ENCODE measurements around the gene GJB3. TPM values are rescaled to one million over a fixed set of nuclear protein-coding genes. Genes with fewer than 3 reads are reported as not detected.
A peak's percentile ranks its signal among the peaks of the same experiment; 100 is the strongest.
"Not testable (repeated sequence)": the region's sequence is repeated elsewhere in the genome, so short reads cannot be mapped to it uniquely, and the experiment has no call there.

Gene GJB3
- total RNA-seq, 2 experiments from 2014 or later, result not detected

DNA sequence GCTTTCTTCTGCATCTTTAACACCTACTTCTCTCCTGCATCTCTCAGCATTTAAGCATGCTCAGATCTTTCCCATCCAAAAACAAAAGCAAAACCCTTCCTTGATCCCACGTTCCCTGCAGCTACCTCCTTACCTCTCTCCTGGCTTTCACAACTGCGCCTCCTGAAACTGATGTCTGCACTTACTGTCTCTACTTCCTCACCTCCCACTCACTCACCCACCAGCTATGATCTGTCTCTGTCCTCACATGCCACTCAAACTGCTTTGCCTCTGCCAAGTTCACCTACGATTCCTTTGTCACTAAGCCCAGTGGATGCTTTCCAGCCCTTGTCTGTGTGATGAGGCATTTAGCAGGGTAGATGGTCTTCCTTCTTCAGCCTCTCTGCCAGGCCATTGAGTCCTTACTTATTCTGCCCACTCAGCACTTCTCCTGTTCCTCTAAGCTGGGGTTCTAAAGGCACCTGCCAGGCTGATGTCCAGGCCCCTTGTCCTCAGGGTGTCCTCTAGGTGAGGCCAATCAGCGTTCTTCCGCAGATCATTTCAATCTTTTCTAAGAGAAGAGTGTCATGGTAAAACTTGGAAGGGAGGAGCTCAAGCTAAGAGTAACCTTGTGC, 10.0 kb upstream of the GJB3 start:
- DNase-seq (no peak), ATAC-seq (ENCODE audit: low read depth) (no peak)
- Mint-ChIP-seq H3K4me1 (no peaks in the 10 kb centered on the region), H3K36me3 (no peaks in the 10 kb centered on the region), H3K27me3 (no peaks in the 10 kb centered on the region), H3K27ac (no peak overlapping the region), H3K4me3 (no peak overlapping the region), H3K9me3 (no peaks in the 10 kb centered on the region)
- POLR2A ChIA-PET, result no interaction called here

DNA sequence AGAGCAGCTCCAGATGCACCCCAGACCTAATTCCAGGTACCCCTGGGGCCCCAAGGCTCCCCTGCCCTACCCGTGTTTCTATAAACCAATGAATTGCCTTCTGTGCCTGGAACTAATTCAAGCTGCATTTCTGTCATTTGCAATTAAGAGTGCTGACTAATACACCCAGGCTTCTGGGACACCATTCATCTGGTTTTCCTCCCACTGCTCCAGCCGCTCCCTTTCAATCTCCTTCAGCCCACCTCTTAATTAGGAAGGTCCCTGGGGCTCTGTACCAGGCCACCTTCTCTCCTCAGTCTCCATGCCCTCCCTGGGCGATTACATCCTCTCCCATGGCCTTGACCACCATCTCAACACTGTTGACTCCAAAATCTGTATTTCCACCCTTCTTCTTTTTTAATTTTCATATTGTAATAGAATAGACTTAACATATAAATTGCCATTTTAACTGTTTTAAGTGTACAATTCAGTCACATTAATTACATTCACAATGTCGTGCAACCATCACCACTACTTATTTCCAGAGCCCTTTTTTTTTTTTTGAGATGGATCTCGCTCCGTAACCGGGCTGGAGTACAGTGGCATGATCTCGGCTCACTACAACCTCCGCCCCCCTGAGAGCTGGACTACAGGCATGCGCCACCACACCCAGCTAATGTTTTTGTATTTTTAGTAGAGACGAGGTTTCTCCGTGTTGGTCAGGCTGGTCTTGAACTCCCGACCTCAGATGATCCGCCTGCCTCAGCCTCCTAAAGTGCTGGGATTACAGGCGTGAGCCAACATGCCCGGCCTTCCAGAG, 9.2 kb upstream of the GJB3 start:
- POLR2A ChIA-PET, result no interaction called here
- Mint-ChIP-seq H3K27ac (no peak overlapping the region), H3K4me1 (no peaks in the 10 kb centered on the region), H3K9me3 (no peaks in the 10 kb centered on the region), H3K27me3 (no peaks in the 10 kb centered on the region), H3K36me3 (no peaks in the 10 kb centered on the region), H3K4me3 (no peak overlapping the region)
- DNase-seq (no peak), ATAC-seq (ENCODE audit: low read depth) (no peak)

DNA sequence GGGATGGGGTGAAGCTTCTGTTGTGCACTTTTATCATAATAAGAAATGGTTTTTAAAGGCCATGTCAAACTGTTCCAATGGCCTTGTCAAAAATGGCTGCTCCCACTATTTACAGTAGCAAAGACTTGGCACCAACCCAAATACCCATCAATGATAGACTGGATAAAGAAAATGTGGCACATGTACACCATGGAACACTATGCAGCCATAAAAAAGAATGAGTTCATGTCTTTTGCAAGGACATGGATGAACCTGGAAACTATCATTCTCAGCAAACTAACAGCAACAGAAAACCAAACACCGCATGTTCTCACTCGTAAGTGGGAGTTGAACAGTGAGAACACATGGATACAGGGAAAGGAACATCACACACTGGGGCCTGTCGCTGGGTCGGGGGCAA, 7.9 kb upstream of the GJB3 start:
- H3K36me3 Mint-ChIP-seq; H3K27me3 Mint-ChIP-seq; H3K9me3 Mint-ChIP-seq; H3K4me3 Mint-ChIP-seq; H3K4me1 Mint-ChIP-seq; ATAC-seq (ENCODE audit: low read depth); POLR2A ChIA-PET; DNase-seq; H3K27ac Mint-ChIP-seq: not testable (repeated sequence)

DNA sequence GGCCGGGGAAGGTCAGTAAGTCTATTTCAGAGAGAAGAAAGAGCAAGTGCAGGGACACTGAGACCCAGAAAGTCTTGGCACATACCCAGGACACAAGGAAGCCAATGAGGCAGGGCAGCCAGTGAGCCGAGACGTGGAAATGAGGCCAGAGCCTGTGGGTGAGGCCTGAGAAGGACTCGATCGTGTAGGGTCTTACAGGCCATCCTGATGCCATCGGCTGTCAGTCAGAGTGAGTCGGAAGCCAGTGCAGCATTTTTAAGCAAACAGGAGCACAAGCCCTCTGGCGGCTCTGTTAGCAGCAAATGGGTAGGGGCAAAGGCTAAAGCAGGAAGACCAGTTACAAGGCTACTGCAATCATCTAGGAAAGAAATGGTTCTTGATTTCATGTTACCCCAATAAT, 6.1 kb upstream of the GJB3 start:
- Mint-ChIP-seq H3K27me3 (peaks cover 15% of the 10 kb centered on the region), H3K27ac (no peak overlapping the region), H3K4me1 (no peaks in the 10 kb centered on the region), H3K36me3 (no peaks in the 10 kb centered on the region), H3K9me3 (no peaks in the 10 kb centered on the region), H3K4me3 (no peak overlapping the region)
- POLR2A ChIA-PET, result no interaction called here
- no peak for ATAC-seq (ENCODE audit: low read depth)
- no peak for DNase-seq

DNA sequence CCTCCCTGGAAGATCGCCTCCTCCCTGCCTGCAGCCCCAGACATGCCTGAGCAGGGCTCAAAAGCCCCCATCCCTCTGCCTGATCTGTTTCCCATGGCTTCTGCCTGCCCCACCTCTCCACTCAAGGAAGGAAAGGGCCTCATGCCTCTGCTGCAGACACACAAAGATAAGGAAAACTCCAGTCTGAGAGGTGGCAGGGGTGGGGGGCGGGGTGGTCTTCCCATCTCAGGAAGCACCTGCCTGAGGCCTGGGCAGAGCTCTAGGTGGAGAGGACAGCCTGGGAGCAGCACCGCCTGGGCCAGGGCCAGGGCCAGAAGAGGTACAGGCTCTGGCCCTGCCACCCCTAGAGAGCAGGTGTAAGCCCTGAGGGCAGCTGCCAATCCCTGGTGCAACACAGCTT, 4.1 kb upstream of the GJB3 start:
- Mint-ChIP-seq H3K27me3 (peaks cover 24% of the 10 kb centered on the region), H3K9me3 (no peaks in the 10 kb centered on the region), H3K4me1 (no peaks in the 10 kb centered on the region), H3K27ac (no peak overlapping the region), H3K36me3 (no peaks in the 10 kb centered on the region), H3K4me3 (no peak overlapping the region)
- POLR2A ChIA-PET, result no interaction called here
- DNase-seq, result no peak
- no peak for ATAC-seq (ENCODE audit: low read depth)

DNA sequence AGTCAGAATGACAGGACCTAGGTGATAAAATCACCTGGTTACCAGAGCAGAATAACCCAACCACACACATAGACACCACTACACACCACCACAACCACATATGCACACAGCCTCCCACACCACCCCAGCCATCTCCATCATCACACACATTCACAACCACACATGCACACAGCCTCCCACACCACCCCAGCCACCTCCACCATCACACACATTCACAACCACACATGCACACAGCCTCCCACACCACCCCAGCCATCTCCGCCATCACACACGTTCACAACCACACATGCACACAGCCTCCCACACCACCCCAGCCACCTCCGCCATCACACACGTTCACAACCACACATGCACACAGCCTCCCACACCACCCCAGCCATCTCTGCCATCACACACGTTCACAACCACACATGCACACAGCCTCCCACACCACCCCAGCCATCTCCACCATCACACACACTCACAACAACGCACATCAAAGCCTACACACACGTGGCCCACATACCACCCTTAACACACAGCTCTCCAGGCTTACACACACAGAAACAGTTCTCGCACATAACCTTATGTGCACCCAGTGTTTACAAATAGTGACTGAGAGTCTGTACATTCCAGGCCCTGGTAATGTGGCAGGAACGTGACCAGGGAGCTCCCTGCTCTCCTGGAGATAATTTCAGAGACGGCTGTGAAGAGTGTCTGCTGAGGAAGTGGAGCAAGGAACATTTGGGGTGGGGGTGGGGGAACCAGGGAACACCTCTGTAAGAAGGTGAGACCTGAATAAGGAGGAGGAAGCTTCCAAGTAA, 3.3 kb upstream of the GJB3 start:
- peaks cover 30% of the 10 kb centered on the region for H3K27me3 Mint-ChIP-seq
- no peak overlapping the region for H3K4me3 Mint-ChIP-seq
- ATAC-seq (ENCODE audit: low read depth), result no peak
- no peaks in the 10 kb centered on the region for H3K9me3 Mint-ChIP-seq
- no peak overlapping the region for H3K27ac Mint-ChIP-seq
- H3K36me3 Mint-ChIP-seq, result no peaks in the 10 kb centered on the region
- no peaks in the 10 kb centered on the region for H3K4me1 Mint-ChIP-seq
- POLR2A ChIA-PET, result no interaction called here
- DNase-seq, result no peak

DNA sequence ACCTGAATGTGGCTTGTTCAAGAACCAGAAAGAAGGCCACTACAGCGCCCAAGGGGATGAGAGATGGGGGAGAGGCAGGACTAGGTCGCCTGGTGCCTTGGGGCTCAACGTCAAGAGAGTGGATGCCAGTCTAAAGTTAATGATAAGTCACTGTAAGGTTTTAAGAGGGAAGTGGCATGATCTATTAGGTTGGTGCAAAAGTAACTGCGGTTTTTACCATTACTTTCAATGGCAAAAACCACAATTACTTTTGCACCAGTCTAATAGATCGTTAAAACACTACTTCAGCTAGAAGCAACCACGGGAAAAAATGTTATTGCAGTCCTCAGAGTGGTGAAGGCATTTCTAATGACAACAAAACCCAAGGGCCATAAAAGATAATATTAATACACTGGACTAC, 2.6 kb upstream of the GJB3 start:
- no peaks in the 10 kb centered on the region for H3K4me1 Mint-ChIP-seq
- no peak overlapping the region for H3K4me3 Mint-ChIP-seq
- H3K9me3 Mint-ChIP-seq, result no peaks in the 10 kb centered on the region
- H3K27me3 Mint-ChIP-seq, result peaks cover 37% of the 10 kb centered on the region
- no peaks in the 10 kb centered on the region for H3K36me3 Mint-ChIP-seq
- DNase-seq (no peak), ATAC-seq (ENCODE audit: low read depth) (no peak)
- POLR2A ChIA-PET, result no interaction called here
- H3K27ac Mint-ChIP-seq, result no peak overlapping the region

DNA sequence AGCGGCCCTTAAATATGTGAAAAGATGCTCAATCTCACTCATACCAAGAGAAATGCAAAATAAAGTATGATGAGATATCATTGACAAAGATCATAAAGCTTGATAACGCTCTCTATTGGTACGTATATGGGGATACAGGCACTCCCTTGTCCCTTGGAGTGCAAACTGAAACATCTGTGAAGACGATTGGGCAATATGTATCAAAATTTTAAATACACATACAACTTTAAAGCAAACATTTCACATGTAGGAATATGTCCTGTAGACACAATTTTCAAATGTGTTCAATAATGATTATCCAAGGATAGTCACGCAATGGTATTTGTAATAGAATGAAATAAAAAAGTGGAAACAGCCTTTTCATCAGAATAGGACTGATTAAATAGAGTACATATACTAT, 2.0 kb upstream of the GJB3 start:
- peaks cover 38% of the 10 kb centered on the region for H3K27me3 Mint-ChIP-seq
- no peak overlapping the region for H3K27ac Mint-ChIP-seq
- POLR2A ChIA-PET, result no interaction called here
- no peaks in the 10 kb centered on the region for H3K36me3 Mint-ChIP-seq
- no peak for DNase-seq
- no peak overlapping the region for H3K4me3 Mint-ChIP-seq
- no peaks in the 10 kb centered on the region for H3K9me3 Mint-ChIP-seq
- no peaks in the 10 kb centered on the region for H3K4me1 Mint-ChIP-seq
- no peak for ATAC-seq (ENCODE audit: low read depth)

DNA sequence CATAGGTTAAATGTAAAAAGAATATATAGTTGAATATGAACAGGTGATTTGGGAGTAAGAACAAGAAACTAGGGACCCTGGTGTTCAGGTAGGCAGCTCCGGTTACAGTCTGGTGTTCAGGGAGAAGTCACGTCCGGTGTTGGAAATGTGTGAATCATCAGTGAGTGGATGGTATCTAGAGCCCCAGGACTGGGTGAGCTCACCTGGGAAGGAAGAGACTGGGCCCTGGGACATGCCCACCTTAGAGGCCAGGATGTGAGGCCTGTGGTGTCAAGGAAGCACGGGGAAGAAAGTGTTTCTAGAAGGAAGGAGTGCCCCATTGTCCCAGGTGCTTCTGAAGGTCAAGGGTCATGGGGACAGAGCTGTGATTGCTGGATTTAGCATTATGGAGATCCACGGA, 1.5 kb upstream of the GJB3 start:
- H3K4me1 Mint-ChIP-seq, result no peaks in the 10 kb centered on the region
- DNase-seq (no peak), ATAC-seq (ENCODE audit: low read depth) (no peak)
- H3K27ac Mint-ChIP-seq, result no peak overlapping the region
- no peak overlapping the region for H3K4me3 Mint-ChIP-seq
- no peaks in the 10 kb centered on the region for H3K36me3 Mint-ChIP-seq
- POLR2A ChIA-PET, result no interaction called here
- no peaks in the 10 kb centered on the region for H3K9me3 Mint-ChIP-seq
- H3K27me3 Mint-ChIP-seq, result peaks cover 38% of the 10 kb centered on the region

DNA sequence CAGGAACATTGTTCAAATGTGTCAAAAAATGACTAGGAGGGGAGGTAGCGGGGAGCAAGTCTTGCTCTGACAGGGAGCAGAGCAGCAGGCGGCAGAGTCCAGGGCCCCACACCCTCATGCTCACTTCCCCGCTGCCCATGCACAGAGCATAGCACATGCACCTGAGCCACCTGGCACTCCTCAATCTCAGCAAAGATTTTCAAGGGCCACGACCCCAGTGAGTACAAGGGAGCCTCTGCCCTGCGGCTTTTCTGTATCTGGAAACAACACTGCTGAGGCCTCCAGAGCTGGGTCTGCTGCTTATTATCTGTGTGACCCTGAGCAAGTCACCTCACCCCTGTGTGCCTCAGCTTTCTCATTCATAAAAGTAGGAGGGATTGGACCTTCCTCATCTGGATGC, 1.1 kb upstream of the GJB3 start:
- Mint-ChIP-seq H3K27me3 (peaks cover 38% of the 10 kb centered on the region), H3K4me3 (no peak overlapping the region), H3K4me1 (no peaks in the 10 kb centered on the region), H3K9me3 (no peaks in the 10 kb centered on the region), H3K27ac (no peak overlapping the region), H3K36me3 (no peaks in the 10 kb centered on the region)
- DNase-seq (no peak), ATAC-seq (ENCODE audit: low read depth) (no peak)
- POLR2A ChIA-PET, result no interaction called here

DNA sequence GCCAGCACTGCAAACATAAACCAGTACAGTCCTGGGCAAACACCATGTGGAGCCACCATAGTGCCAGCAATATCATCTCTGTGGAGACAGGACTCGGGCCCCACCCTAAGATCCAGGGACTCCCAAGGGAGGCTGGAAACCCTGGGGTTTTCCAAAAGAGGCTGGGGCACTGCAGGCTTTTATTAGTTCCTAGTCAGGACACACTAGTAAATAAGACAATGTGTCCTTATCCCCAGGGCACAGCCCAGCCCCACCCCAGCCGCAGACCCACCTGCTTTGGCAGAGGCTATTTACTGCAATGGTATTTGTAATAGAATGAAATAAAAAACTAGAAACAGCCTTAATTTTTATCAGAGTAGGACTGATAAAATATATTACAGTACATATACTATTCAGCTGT, 486 bp upstream of the GJB3 start:
- Mint-ChIP-seq H3K9me3 (no peaks in the 10 kb centered on the region), H3K4me3 (no peak overlapping the region), H3K4me1 (no peaks in the 10 kb centered on the region), H3K27ac (no peak overlapping the region), H3K27me3 (peaks cover 38% of the 10 kb centered on the region), H3K36me3 (no peaks in the 10 kb centered on the region)
- ATAC-seq (ENCODE audit: low read depth) (no peak), DNase-seq (no peak)
- POLR2A ChIA-PET, result no interaction called here

DNA sequence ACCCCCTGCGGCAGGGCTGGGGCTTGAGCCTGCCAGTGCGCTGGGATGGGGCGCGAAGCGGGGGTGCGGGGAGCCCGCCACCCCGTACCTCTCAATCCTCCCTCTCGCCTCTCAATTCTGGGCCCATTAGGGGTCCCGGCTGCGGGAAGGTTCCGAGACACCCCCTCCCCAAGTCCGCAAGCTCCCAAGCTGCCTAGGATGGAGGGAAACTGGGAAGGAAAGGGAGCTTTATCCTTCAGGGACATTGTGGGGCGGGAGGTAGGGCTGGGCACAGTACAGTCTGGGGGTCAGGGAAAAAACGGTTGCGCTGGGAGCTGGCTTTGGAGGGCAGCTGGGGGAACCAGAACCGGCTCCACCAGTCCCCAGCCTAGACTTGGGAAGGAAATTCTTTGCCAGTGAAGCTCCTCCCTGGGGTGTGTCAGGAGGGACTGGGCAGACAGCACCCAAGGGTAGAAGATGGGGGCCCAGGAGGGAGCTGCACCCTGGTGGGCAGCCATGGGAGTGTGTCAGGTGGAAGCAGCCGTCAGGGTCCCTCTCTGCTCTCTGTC, 904 bp downstream of the GJB3 start:
- no peak for ATAC-seq (ENCODE audit: low read depth)
- no peak overlapping the region for H3K27ac Mint-ChIP-seq
- H3K36me3 Mint-ChIP-seq, result no peaks in the 10 kb centered on the region
- H3K4me1 Mint-ChIP-seq, result peaks cover 4% of the 10 kb centered on the region
- no peak for DNase-seq
- H3K4me3 Mint-ChIP-seq, result peak overlapping the region; percentile 18
- peaks cover 38% of the 10 kb centered on the region for H3K27me3 Mint-ChIP-seq
- no peaks in the 10 kb centered on the region for H3K9me3 Mint-ChIP-seq
- POLR2A ChIA-PET, result no interaction called here

DNA sequence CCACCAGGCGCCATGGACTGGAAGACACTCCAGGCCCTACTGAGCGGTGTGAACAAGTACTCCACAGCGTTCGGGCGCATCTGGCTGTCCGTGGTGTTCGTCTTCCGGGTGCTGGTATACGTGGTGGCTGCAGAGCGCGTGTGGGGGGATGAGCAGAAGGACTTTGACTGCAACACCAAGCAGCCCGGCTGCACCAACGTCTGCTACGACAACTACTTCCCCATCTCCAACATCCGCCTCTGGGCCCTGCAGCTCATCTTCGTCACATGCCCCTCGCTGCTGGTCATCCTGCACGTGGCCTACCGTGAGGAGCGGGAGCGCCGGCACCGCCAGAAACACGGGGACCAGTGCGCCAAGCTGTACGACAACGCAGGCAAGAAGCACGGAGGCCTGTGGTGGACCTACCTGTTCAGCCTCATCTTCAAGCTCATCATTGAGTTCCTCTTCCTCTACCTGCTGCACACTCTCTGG, 3.8 kb downstream of the GJB3 start:
- Mint-ChIP-seq H3K27me3 (peaks cover 25% of the 10 kb centered on the region), H3K36me3 (no peaks in the 10 kb centered on the region), H3K27ac (no peak overlapping the region), H3K4me1 (peaks cover 5% of the 10 kb centered on the region), H3K9me3 (no peaks in the 10 kb centered on the region), H3K4me3 (no peak overlapping the region)
- POLR2A ChIA-PET, result no interaction called here
- DNase-seq (no peak), ATAC-seq (ENCODE audit: low read depth) (no peak)

Measured in activated naive CD8-positive, alpha-beta T cell treated with anti-CD3 and anti-CD28 coated beads, Interleukin-2, amount 10 ng/mL, durations not matched to agents 7 days and 5 days (primary cell).